Heart right ventricle (tissue), 16 donors: ENCODE results near the gene PLB1. TPM values are rescaled to one million over a fixed set of nuclear protein-coding genes. Genes with fewer than 3 reads are reported as not detected.

Experiments used
- ATAC-seq, 8 donors: fragments of 200-7000 bp; cut with Tn5 transposase; one replicate each; pipeline ENCODE4 v1.9.1; 2020; ENCODE audit warnings: mild to moderate bottlenecking in 8 of 8, moderate library complexity in 8 of 8, moderate number of reproducible peaks in 1 of 8
- DNase-seq, 2 donors: peaks; one replicate each; pipeline ENCODE4 v3.0.0-alpha.2; 2020
- H3K27ac ChIP-seq, 10 donors: fragments of 200-600 bp; sonication (generic) in 2 of 10; one replicate each; pipeline versions ENCODE4 v1.5.0 to v1.8.0; 2020 to 2022; ENCODE audit warnings: mild to moderate bottlenecking in 3 of 10
- H3K27me3 ChIP-seq, 7 donors: fragments of 200-600 bp; one replicate each; pipeline ENCODE4 v1.8.0; 2021 to 2022; ENCODE audit warnings: mild to moderate bottlenecking in 2 of 7
- H3K36me3 ChIP-seq, 9 donors: fragments of 200-600 bp; sonication (generic) in 1 of 9; one replicate each; pipeline versions ENCODE4 v1.5.0 to v1.8.0; 2020 to 2022; ENCODE audit warnings: mild to moderate bottlenecking in 2 of 9
- H3K4me1 ChIP-seq, 9 donors: fragments of 200-600 bp; sonication (generic) in 1 of 9; one replicate each; pipeline versions ENCODE4 v1.5.0 to v1.8.0; 2020 to 2022; ENCODE audit warnings: mild to moderate bottlenecking in 4 of 9
- H3K4me3 ChIP-seq, 10 donors: fragments of 200-600 bp; sonication (generic) in 2 of 10; one replicate each; pipeline versions ENCODE4 v1.5.0 to v1.8.0; 2020 to 2022; ENCODE audit warnings: mild to moderate bottlenecking in 7 of 10, moderate library complexity in 2 of 10
- H3K9me3 ChIP-seq, 11 donors: fragments of 200-600 bp in 10 of 11; sonication (generic) in 2 of 11; one replicate each; pipeline versions ENCODE4 v1.5.0 to v1.8.0; 2013 to 2022; ENCODE audit warnings: mild to moderate bottlenecking in 2 of 11, control low read depth in 1 of 11, moderate library complexity in 1 of 11
- CTCF ChIP-seq, 9 donors: fragments of 200-600 bp; sonication (generic) in 2 of 9; IDR thresholded peaks; one replicate each; pipeline versions ENCODE4 v1.5.0 to v1.8.0; 2021 to 2022; ENCODE audit warnings: antibody characterized with exemption in 9 of 9, mild to moderate bottlenecking in 5 of 9, moderate library complexity in 1 of 9
- WGBS, 2 donors: extraction: QIAGEN DNeasy Blood & Tissue Kit; methylation state at CpG; one replicate each; pipeline ENCODE4 v1.1.7; 2013; ENCODE audit warnings: inconsistent platforms in 1 of 2; 5-methylcytosine and 5-hydroxymethylcytosine counted together
- intact Hi-C, 10 donors: fragments of 100-400 bp; cut with DNase I; formaldehyde crosslinking; loops; one replicate each; pipeline versions ENCODE4 v1.11.1 to v1.14.2; 2022
- polyA plus RNA-seq, 2 donors: library from polyadenylated mRNA; stranded (reverse); fragments of 200-250 nt; gene quantifications; one replicate each; pipeline ENCODE4 v1.2.3, GENCODE V29; 2013
- total RNA-seq, 10 donors: library from RNA; stranded (reverse); fragmentation: NEBNext Ultra II Directional in 3 of 10; extraction: Animal tissue kit (Norgen Biotek cat#: 25700) in 3 of 10; gene quantifications; one replicate each; pipeline versions ENCODE4 v1.2.1 to v1.2.4, GENCODE V29; 2021 to 2023
- donor health status: Arrhythmogenic right ventricular cardiomyopathy.
- donor health status: ischemic (EF 13 %, LVEDD 7.1; RV severe dilation, severe dysfunction).
- donor health status: healthy with polysubstance abuse.
- donor health status: DM: no; HTN: yes; CAD: no.
- donor health status: DM: no; HTN: no; CAD: no.
- donor health status: ischemic (EF 25% LVEDD 6.9; RV normal size, moderate dysfunction).
- donor health status: ischemic (EF 25% LVEDD 5.7; RV mildly dilated, moderate dysfunction).
- donor health status: healthy.
- donor health status: DM: yes; HTN: yes; CAD: no.
- donor health status: Ischemic cardiomyopathy.
- donor health status: ischemic (EF 35%, LVEDD 5.7; RV mildly dilated, moderate dysfunction).
- donor health status: nonischemic (EF 11% LVEDD 7.7; RV severe dilation, severe dysfunction).
- donor health status: DM: yes; HTN: yes; CAD: no.
- donor health status: PGD.
- donor health status: ischemic (EF 29% LVEDD 5.4; RV normal size, mild dysfunction).
- donor health status: nonischemic (EF 23%, LVEDD 6.1; RV moderate dilation, normal function).

PLB1 gene
- total and polyA plus RNA-seq, 12 donors = 0.34 to 6.1 (median 1.4) TPM

- Histone ChIP-seq H3K27me3 (no peaks in the 10 kb centered on the region), H3K27ac (no peak overlapping the region), H3K4me1 (peaks cover 0 to 29% (median 16%) of the 10 kb centered on the region in 9 donors), H3K4me3 (no peak overlapping the region), H3K36me3 (no peaks in the 10 kb centered on the region), H3K9me3 (peaks cover 0 to 2% (median 0%) of the 10 kb centered on the region in 11 donors)
- intact Hi-C loops = no loop called here
- DNase-seq = no peak
- WGBS, 2 donors = 64 to 69% methylated on average over 2 of the region's 2 CpGs
- peak in 1 of 8 donors; percentile 48 for ATAC-seq
- no peak for TF ChIP-seq CTCF (IDR thresholded peaks at IDR 0.05)
Measured at GRCh38 chr2:28653892-28654662, 158.2 kb downstream of the PLB1 start.

GRCh38 chr2:28654663-28655320 is 158.9 kb downstream of the PLB1 start:
- Histone ChIP-seq H3K9me3 (peaks cover 0 to 3% (median 0%) of the 10 kb centered on the region in 11 donors), H3K4me1 (peaks cover 0 to 29% (median 16%) of the 10 kb centered on the region in 9 donors), H3K36me3 (no peaks in the 10 kb centered on the region), H3K4me3 (no peak overlapping the region), H3K27me3 (no peaks in the 10 kb centered on the region), H3K27ac (no peak overlapping the region)
- no peak for TF ChIP-seq CTCF (IDR thresholded peaks at IDR 0.05)
- ATAC-seq = peak in 2 of 8 donors; percentile 29 to 42
- WGBS, 2 donors = 18 to 29% methylated on average over 8 of the region's 8 CpGs
- intact Hi-C loops = no loop called here
- DNase-seq = no peak

GRCh38 chr2:28656937-28657615 is 161.2 kb downstream of the PLB1 start:
- Histone ChIP-seq H3K4me1 (peaks cover 7 to 47% (median 35%) of the 10 kb centered on the region in 9 donors), H3K27me3 (no peaks in the 10 kb centered on the region), H3K4me3 (no peak overlapping the region), H3K36me3 (no peaks in the 10 kb centered on the region), H3K27ac (no peak overlapping the region), H3K9me3 (peaks cover 0 to 3% (median 0%) of the 10 kb centered on the region in 11 donors)
- DNase-seq (no peak), ATAC-seq (no peak)
- intact Hi-C loops = no loop called here
- 93 to 97% methylated on average over 5 of the region's 5 CpGs for WGBS, 2 donors
- no peak for TF ChIP-seq CTCF (IDR thresholded peaks at IDR 0.05)

DNA sequence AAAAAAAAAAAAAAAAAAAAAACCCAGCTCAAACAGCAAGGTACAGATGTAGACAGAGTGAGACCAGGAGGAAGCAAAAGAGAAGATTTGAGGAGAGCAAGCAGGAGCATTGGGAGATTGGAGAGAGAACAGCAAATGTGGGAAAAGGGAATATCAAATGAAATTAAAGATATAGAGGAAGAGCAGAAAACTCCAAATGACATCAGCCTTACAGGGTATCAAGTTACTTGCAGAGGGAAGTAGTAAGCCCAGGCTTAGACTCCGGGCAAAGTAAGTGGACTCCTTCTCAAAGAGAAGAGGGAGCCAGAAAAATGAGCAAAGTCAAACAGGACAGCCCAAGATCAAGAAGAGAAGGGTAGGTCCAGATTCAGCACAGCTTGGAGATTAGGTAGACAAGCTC is 162.5 kb downstream of the PLB1 start:
- Histone ChIP-seq H3K4me1 (peaks cover 7 to 59% (median 47%) of the 10 kb centered on the region in 9 donors), H3K4me3 (no peak overlapping the region), H3K27me3 (no peaks in the 10 kb centered on the region), H3K9me3 (peaks cover 0 to 3% (median 0%) of the 10 kb centered on the region in 11 donors), H3K27ac (peak overlapping the region in 3 of 10 donors; percentile 11 to 46 (median 21)), H3K36me3 (no peaks in the 10 kb centered on the region)
- ATAC-seq (peak in 2 of 8 donors; percentile 7 to 28), DNase-seq (no peak)
- no peak for TF ChIP-seq CTCF (IDR thresholded peaks at IDR 0.05)
- WGBS, 2 donors = 33 to 47% methylated on average over 1 of the region's 1 CpG
- intact Hi-C loops = no loop called here
